Mammary microvascular endothelial cell (primary cell): ENCODE measurements around the gene IL22RA1. TPM values are rescaled to one million over a fixed set of nuclear protein-coding genes. Genes with fewer than 3 reads are reported as not detected.

ENCODE experiments used
- total RNA-seq: library from RNA; depleted of rRNA; stranded (reverse); fragments of >200 nt; gene quantifications from 2 replicates; pipeline ENCODE4 v1.2.3, GENCODE V29; 2015

IL22RA1 gene, protein sequence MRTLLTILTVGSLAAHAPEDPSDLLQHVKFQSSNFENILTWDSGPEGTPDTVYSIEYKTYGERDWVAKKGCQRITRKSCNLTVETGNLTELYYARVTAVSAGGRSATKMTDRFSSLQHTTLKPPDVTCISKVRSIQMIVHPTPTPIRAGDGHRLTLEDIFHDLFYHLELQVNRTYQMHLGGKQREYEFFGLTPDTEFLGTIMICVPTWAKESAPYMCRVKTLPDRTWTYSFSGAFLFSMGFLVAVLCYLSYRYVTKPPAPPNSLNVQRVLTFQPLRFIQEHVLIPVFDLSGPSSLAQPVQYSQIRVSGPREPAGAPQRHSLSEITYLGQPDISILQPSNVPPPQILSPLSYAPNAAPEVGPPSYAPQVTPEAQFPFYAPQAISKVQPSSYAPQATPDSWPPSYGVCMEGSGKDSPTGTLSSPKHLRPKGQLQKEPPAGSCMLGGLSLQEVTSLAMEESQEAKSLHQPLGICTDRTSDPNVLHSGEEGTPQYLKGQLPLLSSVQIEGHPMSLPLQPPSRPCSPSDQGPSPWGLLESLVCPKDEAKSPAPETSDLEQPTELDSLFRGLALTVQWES
- total RNA-seq: not detected in 2 replicates

DNA sequence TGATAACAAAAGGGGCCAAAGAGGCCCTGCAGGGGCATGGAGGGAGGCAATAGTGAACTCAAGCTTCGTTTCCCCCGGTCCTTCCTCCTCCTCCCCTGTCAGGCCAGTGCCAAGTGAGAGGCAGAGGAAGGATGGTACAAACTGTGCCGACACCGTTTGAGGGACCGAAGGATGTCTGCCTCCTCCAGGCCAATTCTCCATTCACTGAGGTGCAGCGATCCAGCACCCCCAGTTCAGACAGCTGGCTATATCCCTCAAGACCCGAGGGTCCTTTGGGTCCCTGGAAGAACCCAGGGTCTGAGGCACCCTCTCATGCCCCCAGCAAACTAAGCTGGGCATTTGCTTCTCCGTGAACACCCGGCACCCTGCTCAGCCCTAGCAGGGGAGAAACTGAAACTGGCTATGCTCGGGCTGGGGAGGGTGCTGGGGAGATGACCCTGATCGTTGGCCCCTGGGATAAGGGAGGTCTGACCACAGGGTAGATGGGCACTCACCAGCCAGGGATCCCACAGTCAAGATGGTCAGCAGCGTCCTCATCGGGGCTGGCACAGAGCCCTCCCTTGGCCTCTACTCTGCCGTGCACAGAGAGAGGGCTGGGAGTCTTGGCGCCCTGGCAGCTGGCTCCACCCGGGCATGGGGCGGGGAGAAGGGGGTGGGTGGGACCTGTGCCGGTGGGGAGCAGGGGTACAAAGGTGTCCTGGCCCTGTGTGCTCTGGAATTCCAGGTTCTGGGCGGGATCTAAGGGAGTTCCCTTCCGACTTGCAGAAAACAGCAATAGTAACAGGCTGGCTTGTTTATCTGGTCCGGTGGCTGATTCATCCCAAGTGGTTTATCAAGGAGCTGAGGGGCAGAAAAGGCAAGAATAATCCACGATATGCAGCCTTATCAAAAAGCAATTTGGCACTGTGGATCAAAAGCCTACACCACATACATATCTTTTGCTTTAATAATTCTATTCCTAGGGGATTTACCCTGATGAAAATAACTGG, at the start of gene IL22RA1:
Gene IL22RA1 (minus strand): TSS at position 595 of the 989 bp plus-strand sequence. CDS start 58 bp downstream, at position 537.

DNA sequence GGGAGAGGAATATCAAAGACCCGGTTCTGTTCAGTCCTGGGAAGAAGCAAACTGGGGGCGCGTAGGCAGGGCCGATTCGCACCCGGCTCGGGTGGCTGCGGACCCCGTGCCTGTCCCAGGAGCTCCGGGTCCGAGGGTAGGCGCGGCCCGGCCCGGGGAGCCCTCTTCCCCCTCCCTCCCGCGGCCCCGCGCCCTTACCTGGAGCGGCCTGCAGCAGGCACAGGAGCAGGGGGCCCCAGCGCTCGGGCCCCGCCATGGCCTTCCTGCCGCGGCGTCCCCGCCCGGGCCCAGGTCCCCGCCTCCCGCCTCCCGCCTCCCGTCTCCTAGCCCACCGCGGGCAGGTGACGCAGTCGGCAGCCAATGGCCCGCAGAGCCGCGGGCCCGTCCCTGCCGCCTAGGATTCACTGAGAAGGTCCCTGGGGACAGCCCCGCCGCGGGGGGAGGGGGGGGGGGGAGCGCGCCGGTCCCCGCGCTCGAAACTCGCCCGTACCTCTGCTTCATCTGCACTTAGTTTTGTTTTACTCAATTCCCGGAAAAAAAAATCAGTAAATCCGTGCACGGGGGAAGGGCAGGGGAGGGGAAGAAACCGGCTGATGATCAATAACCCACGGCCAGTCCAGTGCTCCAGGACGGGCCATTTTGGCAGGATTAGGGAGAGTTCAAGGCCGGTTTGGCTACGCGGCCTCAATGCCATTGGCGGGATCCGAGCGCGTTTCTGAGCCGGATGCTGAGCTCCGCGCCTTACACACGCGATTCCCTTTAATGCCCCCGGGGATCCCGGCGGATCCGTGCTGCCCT, 44.3 kb upstream of the IL22RA1 start, which contains the start of gene IFNLR1:
Gene IFNLR1 (minus strand): TSS at position 297 of the 798 bp plus-strand sequence. CDS start 41 bp downstream, at position 256.

DNA sequence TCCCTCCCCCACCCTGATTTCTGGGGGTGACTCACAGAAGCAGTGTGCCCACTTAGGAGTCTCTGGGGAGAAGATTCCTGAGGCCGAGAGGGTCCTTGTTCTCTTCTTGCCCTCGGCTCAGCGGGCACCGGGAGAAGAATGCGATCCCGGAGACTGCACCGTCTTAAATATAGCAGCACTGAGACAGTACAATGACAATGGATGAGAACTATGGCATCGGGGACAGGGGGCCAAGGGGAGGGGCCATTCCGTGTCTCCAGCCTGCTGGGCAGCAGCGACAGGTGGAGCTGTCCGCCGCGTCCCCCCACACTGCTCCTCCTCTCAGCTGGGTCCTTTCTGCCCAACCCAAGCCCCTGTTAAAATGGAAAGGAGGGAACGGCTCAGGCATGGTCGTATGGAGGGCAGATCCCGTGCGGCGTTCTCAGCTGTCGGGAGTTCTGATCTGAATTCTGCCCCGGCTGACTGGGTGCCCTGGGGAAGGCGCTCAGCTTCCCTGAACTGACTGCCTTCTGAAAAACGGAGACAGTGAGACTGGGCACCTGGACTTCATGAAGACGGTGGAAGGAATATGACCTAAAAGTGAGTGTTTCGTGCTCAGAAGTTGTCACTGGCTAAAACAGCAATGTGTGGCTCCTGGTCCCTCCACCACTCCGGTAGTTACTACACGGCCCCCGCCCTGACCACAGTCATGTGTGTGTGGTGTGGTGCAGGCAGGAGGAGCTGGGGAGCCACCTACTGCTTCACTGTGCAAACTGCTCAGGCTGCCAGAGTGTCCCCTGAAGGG, 30.8 kb downstream of the IL22RA1 start, which contains the start of gene MYOM3:
Gene MYOM3 (minus strand): TSS at position 140 of the 784 bp plus-strand sequence. CDS start 3,499 bp downstream, outside the sequence.

Other genes starting within 250 kb of the IL22RA1 start
- gene CNR2, start 229.8 kb downstream of the IL22RA1 start, total RNA-seq: not detected in 2 replicates
- gene PNRC2, start 183.3 kb downstream of the IL22RA1 start, total RNA-seq: 61.9 and 74.0 TPM in 2 replicates
- 71.0 and 84.2 TPM in 2 replicates for gene SRSF10, start 162.8 kb downstream of the IL22RA1 start, total RNA-seq
- gene MYOM3, start 31.0 kb downstream of the IL22RA1 start, total RNA-seq: 0.05 and 0.07 TPM in 2 replicates
- gene IFNLR1, start 44.1 kb upstream of the IL22RA1 start, total RNA-seq: 0.07 TPM in 1 of 2 replicates, not detected in the other
- 0.10 and 0.53 TPM in 2 replicates for gene GRHL3, start 176.2 kb upstream of the IL22RA1 start, total RNA-seq